Activated CD8-positive, alpha-beta memory T cell treated with anti-CD3 and anti-CD28 coated beads for 1 hour (primary cell): ENCODE data around the gene TRRAP.

Experiments used
- DNase-seq, 2 donors: peaks; one replicate each; pipeline ENCODE4 v3.0.0-alpha.2; 2020; ENCODE audit warnings: low read depth in 1 of 2; ENCODE audit errors: extremely low read depth in 1 of 2

Gene TRRAP

GRCh38 chr7:98981701-98982100, 103.4 kb downstream of the TRRAP start:
- no peak for DNase-seq

GRCh38 chr7:98982686-98983085, 104.4 kb downstream of the TRRAP start:
- DNase-seq: no peak

- DNase-seq: no peak
Measured at GRCh38 chr7:98984126-98984525, 105.8 kb downstream of the TRRAP start.

GRCh38 chr7:98985406-98985805, 107.1 kb downstream of the TRRAP start:
- no peak for DNase-seq

GRCh38 chr7:98985945-98986344, 107.6 kb downstream of the TRRAP start:
- no peak for DNase-seq

GRCh38 chr7:98988641-98989040, 110.3 kb downstream of the TRRAP start:
- no peak for DNase-seq

- DNase-seq: no peak
Measured at GRCh38 chr7:98990356-98990755, 112.0 kb downstream of the TRRAP start.

GRCh38 chr7:98991141-98991540, 112.8 kb downstream of the TRRAP start:
- no peak for DNase-seq

GRCh38 chr7:98992076-98992475, 113.7 kb downstream of the TRRAP start:
- DNase-seq: no peak

GRCh38 chr7:98993024-98993897, 114.9 kb downstream of the TRRAP start:
- DNase-seq: no peak

- no peak for DNase-seq
Measured at GRCh38 chr7:98994046-98994944, 116.0 kb downstream of the TRRAP start.

GRCh38 chr7:98995111-98995510, 116.8 kb downstream of the TRRAP start:
- no peak for DNase-seq

- DNase-seq: no peak
Measured at GRCh38 chr7:98995523-98996149, 117.3 kb downstream of the TRRAP start.

- no peak for DNase-seq
Measured at GRCh38 chr7:98996150-98996552, 117.8 kb downstream of the TRRAP start.

- DNase-seq: no peak
Measured at GRCh38 chr7:98997846-98998245, 119.5 kb downstream of the TRRAP start.

GRCh38 chr7:98998821-98999725, 120.7 kb downstream of the TRRAP start:
- no peak for DNase-seq

GRCh38 chr7:99000196-99000903, 122.0 kb downstream of the TRRAP start:
- no peak for DNase-seq

- no peak for DNase-seq
Measured at GRCh38 chr7:99000904-99001465, 122.7 kb downstream of the TRRAP start.

- no peak for DNase-seq
Measured at GRCh38 chr7:99001482-99002147, 123.3 kb downstream of the TRRAP start.
